Parathyroid adenoma (tissue), 2 donors: ENCODE data around the gene ARHGAP20.

Source experiments
- H2AFZ ChIP-seq: fragments of 300-600 bp; sonication (generic); one replicate; pipeline ENCODE4 v1.7.0; 2017; ENCODE audit warnings: antibody characterized with exemption, mild to moderate bottlenecking
- H3K27ac ChIP-seq: fragments of 300-600 bp; sonication (generic); one replicate; pipeline ENCODE4 v1.7.0; 2017
- H3K27me3 ChIP-seq: fragments of 300-600 bp; sonication (generic); one replicate; pipeline ENCODE4 v1.7.0; 2017; ENCODE audit warnings: low read length; ENCODE audit not compliant: control insufficient read depth, insufficient read depth
- H3K36me3 ChIP-seq: fragments of 300-600 bp; sonication (generic); one replicate; pipeline ENCODE4 v1.7.0; 2017; ENCODE audit warnings: low read length; ENCODE audit not compliant: control insufficient read depth, insufficient read depth
- H3K4me1 ChIP-seq: fragments of 300-600 bp; sonication (generic); one replicate; pipeline ENCODE4 v1.7.0; 2017; ENCODE audit warnings: control low read depth
- H3K4me2 ChIP-seq: fragments of 300-600 bp; sonication (generic); one replicate; pipeline ENCODE4 v1.7.0; 2017; ENCODE audit warnings: low read length
- H3K4me3 ChIP-seq: fragments of 300-600 bp; sonication (generic); one replicate; pipeline ENCODE4 v1.7.0; 2017; ENCODE audit warnings: low read depth, low read length
- H3K79me2 ChIP-seq: fragments of 300-600 bp; sonication (generic); one replicate; pipeline ENCODE4 v1.7.0; 2017; ENCODE audit warnings: control low read depth
- H3K9ac ChIP-seq: fragments of 300-600 bp; sonication (generic); one replicate; pipeline ENCODE4 v1.7.0; 2017; ENCODE audit warnings: mild to moderate bottlenecking
- H3K9me3 ChIP-seq: fragments of 300-600 bp; sonication (generic); one replicate; pipeline ENCODE4 v1.7.0; 2017; ENCODE audit warnings: low read length; ENCODE audit not compliant: control insufficient read depth
- TF ChIP-seq, protein P1 (sequence below): fragments of 300-600 bp; sonication (generic); IDR thresholded peaks from one replicate; pipeline ENCODE4 v1.7.0; 2017; ENCODE audit warnings: antibody characterized with exemption, mild to moderate bottlenecking
- donor health status: primary hyperparathyroidism.

ARHGAP20 gene

DNA sequence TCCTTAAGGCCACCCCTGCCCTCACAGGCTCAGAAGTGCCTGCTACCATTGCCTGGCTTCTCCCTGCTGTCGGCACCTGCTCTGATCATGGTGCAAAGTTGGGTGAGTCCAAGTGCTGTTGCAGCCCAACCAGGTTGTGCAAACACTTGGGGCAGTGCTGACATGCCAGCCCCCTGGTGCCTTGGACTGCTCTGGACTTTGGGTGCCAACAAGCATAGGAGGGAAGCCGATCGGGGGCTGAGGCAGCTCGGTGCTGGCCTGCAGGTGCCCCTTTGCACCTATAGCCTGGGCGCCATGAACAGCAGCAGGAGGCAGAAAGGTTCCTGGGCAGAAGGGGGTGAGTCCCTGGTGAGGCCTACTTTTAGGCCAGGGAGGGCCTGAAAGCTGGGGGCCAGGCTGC is 113.0 kb downstream of the ARHGAP20 start:
- no peak overlapping the region for H3K9ac ChIP-seq
- H3K27me3 ChIP-seq, result no peaks in the 10 kb centered on the region
- no peaks in the 10 kb centered on the region for H3K36me3 ChIP-seq
- H3K4me3 ChIP-seq, result no peak overlapping the region
- H3K27ac ChIP-seq, result no peak overlapping the region
- no peaks in the 10 kb centered on the region for H3K79me2 ChIP-seq
- H2AFZ ChIP-seq, result no peak overlapping the region
- no peaks in the 10 kb centered on the region for H3K4me1 ChIP-seq
- TF ChIP-seq, protein P1, sequence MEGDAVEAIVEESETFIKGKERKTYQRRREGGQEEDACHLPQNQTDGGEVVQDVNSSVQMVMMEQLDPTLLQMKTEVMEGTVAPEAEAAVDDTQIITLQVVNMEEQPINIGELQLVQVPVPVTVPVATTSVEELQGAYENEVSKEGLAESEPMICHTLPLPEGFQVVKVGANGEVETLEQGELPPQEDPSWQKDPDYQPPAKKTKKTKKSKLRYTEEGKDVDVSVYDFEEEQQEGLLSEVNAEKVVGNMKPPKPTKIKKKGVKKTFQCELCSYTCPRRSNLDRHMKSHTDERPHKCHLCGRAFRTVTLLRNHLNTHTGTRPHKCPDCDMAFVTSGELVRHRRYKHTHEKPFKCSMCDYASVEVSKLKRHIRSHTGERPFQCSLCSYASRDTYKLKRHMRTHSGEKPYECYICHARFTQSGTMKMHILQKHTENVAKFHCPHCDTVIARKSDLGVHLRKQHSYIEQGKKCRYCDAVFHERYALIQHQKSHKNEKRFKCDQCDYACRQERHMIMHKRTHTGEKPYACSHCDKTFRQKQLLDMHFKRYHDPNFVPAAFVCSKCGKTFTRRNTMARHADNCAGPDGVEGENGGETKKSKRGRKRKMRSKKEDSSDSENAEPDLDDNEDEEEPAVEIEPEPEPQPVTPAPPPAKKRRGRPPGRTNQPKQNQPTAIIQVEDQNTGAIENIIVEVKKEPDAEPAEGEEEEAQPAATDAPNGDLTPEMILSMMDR, result no peak
- no peak overlapping the region for H3K4me2 ChIP-seq
- H3K9me3 ChIP-seq, result no peaks in the 10 kb centered on the region

DNA sequence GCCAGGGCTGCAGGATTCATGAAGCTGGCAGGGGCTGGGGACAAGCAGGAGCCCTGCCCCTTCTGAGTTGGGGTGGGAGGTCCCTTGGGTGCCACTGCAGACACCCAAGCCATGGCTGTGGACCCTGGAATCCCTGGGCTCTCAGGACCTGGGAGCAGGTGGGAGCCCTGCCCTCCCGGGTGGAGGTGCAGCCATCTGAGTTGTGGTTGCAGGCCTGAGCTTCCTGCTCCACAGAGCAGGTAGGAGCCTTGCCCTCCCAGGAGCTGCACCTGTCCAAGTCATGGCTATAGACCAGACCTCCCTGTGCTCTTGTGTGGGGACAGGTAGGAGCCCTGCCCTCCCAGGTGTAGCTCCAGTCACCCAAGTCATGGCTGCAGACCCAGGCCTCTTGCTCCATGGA is 113.5 kb downstream of the ARHGAP20 start:
- no peak overlapping the region for H3K9ac ChIP-seq
- H3K4me3 ChIP-seq, result no peak overlapping the region
- no peak overlapping the region for H3K4me2 ChIP-seq
- no peaks in the 10 kb centered on the region for H3K9me3 ChIP-seq
- TF ChIP-seq, protein P1, result no peak
- H3K79me2 ChIP-seq, result no peaks in the 10 kb centered on the region
- no peaks in the 10 kb centered on the region for H3K27me3 ChIP-seq
- no peak overlapping the region for H3K27ac ChIP-seq
- H3K36me3 ChIP-seq, result no peaks in the 10 kb centered on the region
- H2AFZ ChIP-seq, result no peak overlapping the region
- no peaks in the 10 kb centered on the region for H3K4me1 ChIP-seq

DNA sequence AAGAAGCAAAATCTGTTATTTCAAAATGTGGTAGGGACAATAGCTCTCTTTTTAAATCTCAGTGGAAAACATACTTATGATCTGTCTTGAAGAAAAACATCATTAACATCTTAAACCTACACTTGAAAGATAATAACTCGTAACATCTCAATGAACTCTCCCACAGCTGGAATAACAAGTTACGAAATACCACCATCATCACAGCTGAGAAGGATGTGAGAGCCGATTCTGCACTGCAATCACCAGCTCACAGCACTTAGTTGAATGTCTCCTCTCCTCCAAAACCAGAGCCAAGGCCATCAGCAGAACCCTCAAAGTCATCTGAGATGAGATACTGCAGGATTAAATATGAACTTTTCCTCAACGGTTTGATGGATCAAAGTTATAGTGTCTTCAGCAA is 124.3 kb downstream of the ARHGAP20 start:
- H3K27ac ChIP-seq, result no peak overlapping the region
- no peaks in the 10 kb centered on the region for H3K27me3 ChIP-seq
- no peak overlapping the region for H2AFZ ChIP-seq
- no peak overlapping the region for H3K4me2 ChIP-seq
- no peak overlapping the region for H3K9ac ChIP-seq
- H3K9me3 ChIP-seq, result no peaks in the 10 kb centered on the region
- no peaks in the 10 kb centered on the region for H3K4me1 ChIP-seq
- no peaks in the 10 kb centered on the region for H3K79me2 ChIP-seq
- TF ChIP-seq, protein P1, result no peak
- H3K4me3 ChIP-seq, result no peak overlapping the region
- no peaks in the 10 kb centered on the region for H3K36me3 ChIP-seq

DNA sequence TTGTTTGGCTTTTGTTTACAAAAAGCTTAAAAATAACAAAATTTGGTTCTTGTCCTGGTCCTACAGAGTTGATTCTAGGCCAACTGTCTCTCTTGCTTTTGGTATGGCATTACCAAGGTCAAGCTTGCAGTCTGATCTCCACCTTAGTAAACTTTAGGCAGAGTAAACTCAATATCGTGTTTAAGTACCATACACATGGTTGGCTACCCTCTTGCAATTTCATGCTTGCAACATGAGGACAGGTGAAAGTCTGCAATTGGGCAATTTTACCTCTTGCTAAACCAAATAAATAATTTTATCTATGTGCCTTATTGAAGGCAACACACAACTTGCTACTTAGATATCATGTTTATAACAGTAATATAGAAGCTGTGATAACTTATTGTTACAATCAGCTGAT is 125.1 kb downstream of the ARHGAP20 start:
- TF ChIP-seq, protein P1, result no peak
- no peaks in the 10 kb centered on the region for H3K27me3 ChIP-seq
- H3K4me3 ChIP-seq, result no peak overlapping the region
- no peak overlapping the region for H3K27ac ChIP-seq
- H2AFZ ChIP-seq, result no peak overlapping the region
- no peaks in the 10 kb centered on the region for H3K36me3 ChIP-seq
- no peaks in the 10 kb centered on the region for H3K79me2 ChIP-seq
- no peak overlapping the region for H3K4me2 ChIP-seq
- no peaks in the 10 kb centered on the region for H3K4me1 ChIP-seq
- H3K9me3 ChIP-seq, result no peaks in the 10 kb centered on the region
- no peak overlapping the region for H3K9ac ChIP-seq

DNA sequence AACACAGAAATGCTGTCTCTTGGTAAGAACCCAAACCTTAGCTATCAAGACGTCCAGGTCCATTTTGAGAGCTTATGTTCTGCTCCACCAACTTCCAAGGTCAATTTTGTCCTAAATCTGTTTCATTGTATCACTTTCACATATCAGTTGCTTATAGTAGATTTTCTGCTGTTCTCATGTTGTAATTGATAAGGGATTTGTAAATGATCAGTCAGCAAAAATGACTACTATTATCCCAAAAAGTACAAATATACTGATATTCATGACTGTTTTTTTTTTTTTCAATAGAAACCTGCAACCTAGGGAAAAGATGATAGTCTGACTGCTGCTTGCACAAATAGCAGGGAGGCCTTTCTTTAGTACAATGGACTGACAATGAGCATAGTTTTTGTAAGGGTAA is 128.1 kb downstream of the ARHGAP20 start:
- TF ChIP-seq, protein P1, result no peak
- no peak overlapping the region for H3K9ac ChIP-seq
- H3K4me2 ChIP-seq, result no peak overlapping the region
- no peaks in the 10 kb centered on the region for H3K4me1 ChIP-seq
- no peaks in the 10 kb centered on the region for H3K9me3 ChIP-seq
- H3K4me3 ChIP-seq, result no peak overlapping the region
- no peaks in the 10 kb centered on the region for H3K36me3 ChIP-seq
- no peak overlapping the region for H3K27ac ChIP-seq
- no peaks in the 10 kb centered on the region for H3K27me3 ChIP-seq
- no peaks in the 10 kb centered on the region for H3K79me2 ChIP-seq
- no peak overlapping the region for H2AFZ ChIP-seq
